HEK293T (cell line): ENCODE data around the gene RALGPS2.
"Not testable (repeated sequence)": the region's sequence is repeated elsewhere in the genome, so short reads cannot be mapped to it uniquely, and the experiment has no call there.

Source experiments
- CTCF ChIA-PET: fragments of 350-600 bp; formaldehyde crosslinking; extraction: SDS; loops from one replicate; lab custom pipeline; 2021; ENCODE audit warnings: antibody characterized with exemption, inconsistent platforms; lab: Yijun Ruan, JAX
- POLR2A ChIA-PET: fragments of 350-600 bp; formaldehyde crosslinking; extraction: SDS; loops from one replicate; lab custom pipeline; 2020; ENCODE audit warnings: antibody characterized with exemption, inconsistent platforms; lab: Yijun Ruan, JAX
- DNase-seq: peaks from one replicate; pipeline ENCODE4 v3.0.0; 2012; ENCODE audit warnings: mixed read lengths; ENCODE audit errors: extremely low spot score
- ARNT ChIP-seq: fragments of 450-650 bp; IDR thresholded peaks from 2 replicates; pipeline ENCODE4 v1.6.1; 2017; ENCODE audit warnings: mild to moderate bottlenecking
- BHLHE40 ChIP-seq: fragments of 450-650 bp; IDR thresholded peaks from 2 replicates; pipeline ENCODE4 v1.6.1; 2016; ENCODE audit warnings: mild to moderate bottlenecking, moderate library complexity, borderline replicate concordance
- CTBP1 ChIP-seq: fragments of 450-650 bp; IDR thresholded peaks from 2 replicates; pipeline ENCODE4 v1.6.1; 2016; ENCODE audit warnings: borderline replicate concordance
- ELF4 ChIP-seq: fragments of 450-650 bp; IDR thresholded peaks from 2 replicates; pipeline ENCODE4 v1.6.1; 2017; ENCODE audit warnings: antibody characterized with exemption
- FOXA1 ChIP-seq: fragments of 450-650 bp; IDR thresholded peaks from 2 replicates; pipeline ENCODE4 v1.6.1; 2016; ENCODE audit warnings: mild to moderate bottlenecking
- FOXK2 ChIP-seq: fragments of 450-650 bp; IDR thresholded peaks from 2 replicates; pipeline ENCODE4 v1.6.1; 2016; ENCODE audit warnings: mild to moderate bottlenecking
- FOXM1 ChIP-seq: fragments of 450-650 bp; IDR thresholded peaks from 2 replicates; pipeline ENCODE4 v1.6.1; 2017; ENCODE audit warnings: mild to moderate bottlenecking, borderline replicate concordance
- HDGF ChIP-seq: fragments of 450-650 bp; IDR thresholded peaks from 2 replicates; pipeline ENCODE4 v1.6.1; 2017; ENCODE audit warnings: antibody characterized with exemption, borderline replicate concordance
- L3MBTL2 ChIP-seq: fragments of 450-650 bp; conservative IDR thresholded peaks from 2 replicates; pipeline ENCODE4 v1.6.1; 2016; ENCODE audit warnings: mild to moderate bottlenecking
- LEF1 ChIP-seq: fragments of 450-650 bp; IDR thresholded peaks from 2 replicates; pipeline ENCODE4 v1.6.1; 2017; ENCODE audit warnings: mild to moderate bottlenecking, borderline replicate concordance
- NFRKB ChIP-seq: fragments of 450-650 bp; IDR thresholded peaks from 2 replicates; pipeline ENCODE4 v1.6.1; 2016; ENCODE audit warnings: mild to moderate bottlenecking, moderate library complexity
- SP1 ChIP-seq: fragments of 450-650 bp; IDR thresholded peaks from 2 replicates; pipeline ENCODE4 v1.6.1; 2017
- SUZ12 ChIP-seq: fragments of 450-650 bp; IDR thresholded peaks from 2 replicates; pipeline ENCODE4 v1.6.1; 2016; ENCODE audit warnings: mild to moderate bottlenecking
- TARDBP ChIP-seq: fragments of 450-650 bp; IDR thresholded peaks from 2 replicates; pipeline ENCODE4 v1.6.1; 2016
- ZNF384 ChIP-seq: fragments of 450-650 bp; IDR thresholded peaks from 2 replicates; pipeline ENCODE4 v1.6.1; 2016
- TF ChIP-seq, protein P1 (sequence below): fragments of 450-650 bp; IDR thresholded peaks from 2 replicates; pipeline ENCODE4 v1.6.1; 2016

The RALGPS2 gene

DNA sequence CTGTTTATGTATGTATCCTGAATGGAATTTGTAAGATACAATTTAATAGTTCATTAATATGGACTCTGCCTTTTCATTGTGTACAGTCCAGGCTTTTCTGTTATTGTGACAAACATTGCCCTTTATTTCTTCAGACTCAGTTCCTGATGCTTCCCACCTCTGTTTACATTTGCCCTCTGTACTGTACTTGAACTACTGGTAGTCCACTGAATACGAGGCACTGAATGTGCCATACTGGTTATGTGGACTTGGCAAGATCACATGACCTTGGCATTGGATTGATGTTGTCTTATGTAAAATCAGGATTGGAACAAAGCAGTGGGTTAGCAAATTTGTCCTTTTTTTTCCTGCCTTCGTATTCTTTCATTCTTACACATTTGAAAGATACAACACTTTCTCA is 27.8 kb downstream of the RALGPS2 start:
- CTCF ChIA-PET = interaction anchor here (0.5 to 1.7 kb wide), 12 partner anchors 15 to 700 kb away, joined by 3 to 13 read pairs (median 4); no protein-coding TSS in a partner anchor
- DNase-seq = no peak
- POLR2A ChIA-PET = interaction anchor here (1.0 to 1.3 kb wide), 2 partner anchors 210 kb away, joined by 3 to 9 read pairs; no protein-coding TSS in a partner anchor
- TF ChIP-seq SP1 = no peak
- no peak for TF ChIP-seq HDGF
- TF ChIP-seq, protein P1, sequence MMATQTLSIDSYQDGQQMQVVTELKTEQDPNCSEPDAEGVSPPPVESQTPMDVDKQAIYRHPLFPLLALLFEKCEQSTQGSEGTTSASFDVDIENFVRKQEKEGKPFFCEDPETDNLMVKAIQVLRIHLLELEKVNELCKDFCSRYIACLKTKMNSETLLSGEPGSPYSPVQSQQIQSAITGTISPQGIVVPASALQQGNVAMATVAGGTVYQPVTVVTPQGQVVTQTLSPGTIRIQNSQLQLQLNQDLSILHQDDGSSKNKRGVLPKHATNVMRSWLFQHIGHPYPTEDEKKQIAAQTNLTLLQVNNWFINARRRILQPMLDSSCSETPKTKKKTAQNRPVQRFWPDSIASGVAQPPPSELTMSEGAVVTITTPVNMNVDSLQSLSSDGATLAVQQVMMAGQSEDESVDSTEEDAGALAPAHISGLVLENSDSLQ = no peak
- no peak for TF ChIP-seq NFRKB
- no peak for TF ChIP-seq TARDBP

DNA sequence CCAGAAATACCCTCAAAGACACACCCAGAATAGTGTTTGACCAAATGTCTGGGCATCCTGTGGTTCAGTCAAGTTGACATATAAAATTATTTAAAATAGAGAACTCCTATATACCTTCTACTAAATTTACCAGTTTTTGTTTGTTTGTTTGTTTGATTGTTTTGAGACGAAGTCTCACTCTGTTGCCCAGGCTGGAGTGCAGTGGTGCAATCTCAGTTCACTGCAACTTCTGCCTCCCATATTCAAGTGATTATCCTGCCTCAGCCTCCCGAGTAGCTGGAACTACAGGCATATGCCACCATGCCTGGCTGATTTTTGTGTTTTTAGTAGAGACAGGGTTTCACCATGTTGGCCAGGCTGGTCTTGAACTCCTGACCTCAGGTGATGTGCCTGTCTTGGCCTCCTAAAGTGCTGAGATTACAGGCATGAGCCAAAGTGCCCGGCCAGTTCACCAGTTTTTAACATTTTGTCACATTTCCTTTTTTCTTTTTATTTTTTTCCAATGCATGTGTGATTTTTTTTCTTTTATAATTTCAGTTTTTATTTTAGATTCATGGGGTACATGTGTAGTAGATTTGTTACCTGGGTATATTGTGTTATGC is 29.7 kb downstream of the RALGPS2 start:
- POLR2A ChIA-PET, DNase-seq: not testable (repeated sequence)
- CTCF ChIA-PET = interaction anchor here (0.8 kb wide), 1 partner anchor 227 kb away, joined by 3 read pairs; no protein-coding TSS in a partner anchor

DNA sequence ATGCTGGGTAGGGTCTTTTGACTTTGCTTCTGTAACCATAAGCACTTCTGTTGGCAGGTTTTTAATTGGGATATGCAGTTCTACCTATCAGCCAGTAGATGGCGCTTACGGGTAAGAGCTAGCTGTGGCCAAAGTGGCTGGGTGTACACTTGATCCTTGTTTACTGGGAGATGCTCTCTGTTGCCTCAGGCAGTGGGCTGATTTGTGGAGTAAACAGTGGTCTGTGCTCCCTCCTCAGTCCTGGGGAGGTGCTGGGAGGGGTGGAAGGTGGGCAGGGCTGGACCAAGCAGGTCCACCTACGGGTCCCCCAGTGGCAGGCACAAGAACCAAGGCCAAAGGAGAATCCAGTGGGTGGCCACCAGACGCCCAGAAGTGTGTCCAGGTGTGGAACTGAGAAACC is 43.4 kb downstream of the RALGPS2 start:
- ChIA-PET POLR2A (no interaction called here), CTCF (interaction anchor here (0.5 to 1.3 kb wide), 3 partner anchors 13 to 246 kb away, joined by 3 to 5 read pairs (median 4); no protein-coding TSS in a partner anchor)
- peak; percentile 56 for DNase-seq
- TF ChIP-seq TARDBP (no peak), BHLHE40 (no peak), ZNF384 (no peak), LEF1 (no peak), FOXA1 (no peak), SP1 (no peak), FOXM1 (no peak), ELF4 (no peak), FOXK2 (no peak)
- TF ChIP-seq, protein P1 = no peak

DNA sequence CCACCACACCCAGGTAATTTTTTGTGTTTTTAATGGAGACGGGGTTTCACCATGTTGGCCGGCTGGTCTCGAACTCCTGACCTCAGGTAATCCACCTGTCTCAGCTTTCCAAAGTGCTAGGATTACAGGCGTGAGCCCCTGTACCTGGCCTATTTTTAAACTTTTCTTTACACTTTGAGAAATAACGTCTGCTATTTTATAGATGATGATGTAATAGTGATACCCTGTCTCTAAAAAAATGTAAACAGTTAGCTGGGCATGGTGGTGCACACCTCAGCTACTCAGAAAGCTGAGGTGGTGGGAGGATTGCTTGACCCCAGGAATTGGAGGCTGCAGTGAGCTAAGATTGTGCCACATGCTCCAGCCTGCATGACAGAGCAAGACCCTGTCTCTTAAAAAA is 47.9 kb downstream of the RALGPS2 start:
- ChIA-PET POLR2A (no interaction called here), CTCF (interaction anchor here (0.7 to 1.3 kb wide), 2 partner anchors 230 to 231 kb away, joined by 3 to 8 read pairs; no protein-coding TSS in a partner anchor)
- no peak for DNase-seq
- TF ChIP-seq ZNF384 = no peak
- no peak for TF ChIP-seq L3MBTL2
- TF ChIP-seq TARDBP = no peak
- TF ChIP-seq BHLHE40 = no peak
- no peak for TF ChIP-seq FOXK2
- TF ChIP-seq, protein P1 = no peak
- no peak for TF ChIP-seq HDGF
- no peak for TF ChIP-seq FOXM1
- no peak for TF ChIP-seq FOXA1
- no peak for TF ChIP-seq NFRKB
- no peak for TF ChIP-seq SP1
- TF ChIP-seq ARNT = no peak
- no peak for TF ChIP-seq SUZ12
- TF ChIP-seq CTBP1 = no peak

- ChIA-PET POLR2A (no interaction called here), CTCF (interaction anchor here (0.7 to 3.0 kb wide), 2 partner anchors 51 to 229 kb away, joined by 3 to 36 read pairs; no protein-coding TSS in a partner anchor)
- TF ChIP-seq L3MBTL2 (no peak), ZNF384 (no peak), BHLHE40 (no peak), FOXK2 (no peak), CTBP1 (no peak), TARDBP (no peak), SUZ12 (no peak), LEF1 (no peak), FOXA1 (no peak), NFRKB (no peak), HDGF (no peak), ELF4 (no peak)
- TF ChIP-seq, protein P1 = no peak
- DNase-seq = no peak
Measured at GRCh38 chr1:178774263-178774662, 49.2 kb downstream of the RALGPS2 start.

DNA sequence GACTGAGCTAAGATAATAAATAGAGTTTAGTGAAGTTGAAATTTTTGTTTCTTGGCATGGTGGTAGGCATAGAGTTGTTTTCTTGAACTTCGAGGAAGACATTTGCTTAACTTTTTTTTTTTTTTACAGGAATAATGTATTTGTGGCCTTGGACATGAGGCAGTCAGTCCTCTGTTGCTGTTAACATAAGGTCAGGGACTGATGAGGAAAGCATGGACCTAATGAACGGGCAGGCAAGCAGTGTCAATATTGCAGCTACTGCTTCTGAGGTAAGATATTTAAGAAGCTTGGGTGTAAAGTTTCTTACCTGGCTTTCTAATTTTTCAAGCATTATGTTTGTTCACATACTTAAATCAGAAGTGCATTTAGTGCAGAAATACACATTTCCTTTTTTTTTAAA is 51.5 kb downstream of the RALGPS2 start:
- no peak for TF ChIP-seq CTBP1
- TF ChIP-seq ELF4 = no peak
- no peak for TF ChIP-seq SP1
- no peak for TF ChIP-seq L3MBTL2
- no peak for TF ChIP-seq SUZ12
- TF ChIP-seq NFRKB = no peak
- TF ChIP-seq BHLHE40 = no peak
- TF ChIP-seq HDGF = no peak
- TF ChIP-seq ARNT = no peak
- TF ChIP-seq ZNF384 = no peak
- TF ChIP-seq FOXM1 = no peak
- no peak for TF ChIP-seq TARDBP
- ChIA-PET POLR2A (interaction anchor here (1.2 kb wide), 1 partner anchor 226 kb away, joined by 3 read pairs; no protein-coding TSS in a partner anchor), CTCF (interaction anchor here (3.0 kb wide), 1 partner anchor 226 kb away, joined by 36 read pairs; no protein-coding TSS in a partner anchor)
- DNase-seq = no peak
